ENCODE measurements around the gene ANKRD60.

ANKRD60 gene

GRCh38 chr20:58229198-58229798 is 845 bp upstream of the ANKRD60 start:
- no peaks in the 10 kb centered on the region for H3K9me3 ChIP-seq (ENCODE audit: insufficient read depth, low read length)
- H3K36me3 ChIP-seq (replicated peaks; ENCODE audit: low read depth, low read length): no peaks in the 10 kb centered on the region
- no peak overlapping the region for H3K4me3 ChIP-seq (ENCODE audit: low read length)
- H3K27ac ChIP-seq (ENCODE audit: low read length): no peak overlapping the region
- H3K27me3 ChIP-seq (ENCODE audit: low read depth, low read length): peaks cover 15% of the 10 kb centered on the region
- H2AFZ ChIP-seq (ENCODE audit: low read depth, low read length): no peak overlapping the region
- H3K79me2 ChIP-seq (ENCODE audit: low read length): no peaks in the 10 kb centered on the region
- H3K4me2 ChIP-seq (ENCODE audit: low read length): no peak overlapping the region
- H4K20me1 ChIP-seq (ENCODE audit: insufficient read depth, low read length): peaks cover 8% of the 10 kb centered on the region; the same call in 1 of the 2 replicates
- no peak overlapping the region for H3K9ac ChIP-seq (ENCODE audit: low read length)
- H3K4me1 ChIP-seq (ENCODE audit: low read length): no peaks in the 10 kb centered on the region
- no peak for TF ChIP-seq EZH2phosphoT487 (IDR thresholded peaks at IDR 0.05; ENCODE audit: low read depth)
- TF ChIP-seq, protein P1, sequence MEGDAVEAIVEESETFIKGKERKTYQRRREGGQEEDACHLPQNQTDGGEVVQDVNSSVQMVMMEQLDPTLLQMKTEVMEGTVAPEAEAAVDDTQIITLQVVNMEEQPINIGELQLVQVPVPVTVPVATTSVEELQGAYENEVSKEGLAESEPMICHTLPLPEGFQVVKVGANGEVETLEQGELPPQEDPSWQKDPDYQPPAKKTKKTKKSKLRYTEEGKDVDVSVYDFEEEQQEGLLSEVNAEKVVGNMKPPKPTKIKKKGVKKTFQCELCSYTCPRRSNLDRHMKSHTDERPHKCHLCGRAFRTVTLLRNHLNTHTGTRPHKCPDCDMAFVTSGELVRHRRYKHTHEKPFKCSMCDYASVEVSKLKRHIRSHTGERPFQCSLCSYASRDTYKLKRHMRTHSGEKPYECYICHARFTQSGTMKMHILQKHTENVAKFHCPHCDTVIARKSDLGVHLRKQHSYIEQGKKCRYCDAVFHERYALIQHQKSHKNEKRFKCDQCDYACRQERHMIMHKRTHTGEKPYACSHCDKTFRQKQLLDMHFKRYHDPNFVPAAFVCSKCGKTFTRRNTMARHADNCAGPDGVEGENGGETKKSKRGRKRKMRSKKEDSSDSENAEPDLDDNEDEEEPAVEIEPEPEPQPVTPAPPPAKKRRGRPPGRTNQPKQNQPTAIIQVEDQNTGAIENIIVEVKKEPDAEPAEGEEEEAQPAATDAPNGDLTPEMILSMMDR (IDR thresholded peaks at IDR 0.05; ENCODE audit: low read depth, low read length): no peak

GRCh38 chr20:58228103-58228483 is 360 bp downstream of the ANKRD60 start:
- Histone ChIP-seq H2AFZ (ENCODE audit: low read depth, low read length) (no peak overlapping the region), H3K4me2 (ENCODE audit: low read length) (no peak overlapping the region)

DNA sequence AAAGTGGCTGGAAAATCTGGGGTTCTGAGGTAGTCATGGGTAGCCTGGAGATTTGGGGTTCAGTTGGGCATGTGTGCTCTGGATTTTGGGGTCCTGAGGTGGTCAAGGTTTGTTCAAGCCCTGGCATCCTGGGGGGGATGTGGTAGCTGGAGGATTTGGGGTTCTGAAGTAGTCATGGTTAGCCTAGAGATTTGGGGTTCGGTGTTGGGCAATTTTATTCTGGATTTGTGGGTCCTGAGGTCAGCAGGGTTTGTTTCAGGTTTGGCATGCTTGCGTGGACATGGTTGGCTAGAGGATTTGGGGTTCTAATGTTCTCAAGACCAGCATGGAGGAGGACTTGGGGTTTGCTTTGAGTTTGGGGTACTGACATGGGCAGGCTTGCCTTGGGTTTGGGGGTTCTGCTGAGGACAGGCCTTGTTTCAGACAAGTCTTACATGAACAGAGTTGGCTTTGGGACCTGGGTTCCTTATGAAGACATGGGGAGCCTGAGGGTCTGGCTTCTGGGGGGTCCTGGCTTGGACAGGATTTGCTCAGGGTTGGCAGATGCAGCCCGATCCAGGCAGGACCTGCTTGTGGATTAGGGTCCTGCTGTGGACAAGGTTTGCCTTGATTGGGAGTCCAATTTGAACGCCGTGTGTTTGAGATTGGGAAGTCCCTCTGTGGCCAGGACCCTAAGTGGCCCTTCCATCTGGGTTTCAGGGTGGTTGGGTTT is 906 bp downstream of the ANKRD60 start:
- H3K36me3 ChIP-seq (replicated peaks; ENCODE audit: low read depth, low read length): no peaks in the 10 kb centered on the region

More at GRCh38 chr20:58228103-58228483, 360 bp downstream of the ANKRD60 start:
- no peaks in the 10 kb centered on the region for H3K4me1 ChIP-seq (ENCODE audit: low read length)
- H3K4me3 ChIP-seq (ENCODE audit: low read length): no peak overlapping the region
- no peak overlapping the region for H3K9ac ChIP-seq (ENCODE audit: low read length)
- H3K27me3 ChIP-seq (ENCODE audit: low read depth, low read length): peaks cover 21% of the 10 kb centered on the region
- TF ChIP-seq, protein P1 (IDR thresholded peaks at IDR 0.05; ENCODE audit: low read depth, low read length): no peak
- TF ChIP-seq EZH2phosphoT487 (IDR thresholded peaks at IDR 0.05; ENCODE audit: low read depth): no peak
- no peak overlapping the region for H3K27ac ChIP-seq (ENCODE audit: low read length)
- H3K36me3 ChIP-seq (replicated peaks; ENCODE audit: low read depth, low read length): no peaks in the 10 kb centered on the region
- peaks cover 8% of the 10 kb centered on the region; the same call in 1 of the 2 replicates for H4K20me1 ChIP-seq (ENCODE audit: insufficient read depth, low read length)
- no peaks in the 10 kb centered on the region for H3K9me3 ChIP-seq (ENCODE audit: insufficient read depth, low read length)
- H3K79me2 ChIP-seq (ENCODE audit: low read length): no peaks in the 10 kb centered on the region

More for the DNA sequence above, 906 bp downstream of the ANKRD60 start:
- TF ChIP-seq, protein P1 (IDR thresholded peaks at IDR 0.05; ENCODE audit: low read depth, low read length): no peak
- no peak for TF ChIP-seq EZH2phosphoT487 (IDR thresholded peaks at IDR 0.05; ENCODE audit: low read depth)
- Histone ChIP-seq H3K4me3 (ENCODE audit: low read length) (no peak overlapping the region), H3K9ac (ENCODE audit: low read length) (no peak overlapping the region), H3K4me2 (ENCODE audit: low read length) (no peak overlapping the region), H3K27me3 (ENCODE audit: low read depth, low read length) (peaks cover 26% of the 10 kb centered on the region), H3K4me1 (ENCODE audit: low read length) (no peaks in the 10 kb centered on the region), H4K20me1 (ENCODE audit: insufficient read depth, low read length) (peaks cover 8% of the 10 kb centered on the region; the same call in 1 of the 2 replicates), H3K9me3 (ENCODE audit: insufficient read depth, low read length) (no peaks in the 10 kb centered on the region), H3K79me2 (ENCODE audit: low read length) (no peaks in the 10 kb centered on the region), H3K27ac (ENCODE audit: low read length) (no peak overlapping the region), H2AFZ (ENCODE audit: low read depth, low read length) (no peak overlapping the region)

Data from OCI-LY3 (cell line).